Measurements from ENCODE around the gene PFKFB4.

Gene PFKFB4

DNA sequence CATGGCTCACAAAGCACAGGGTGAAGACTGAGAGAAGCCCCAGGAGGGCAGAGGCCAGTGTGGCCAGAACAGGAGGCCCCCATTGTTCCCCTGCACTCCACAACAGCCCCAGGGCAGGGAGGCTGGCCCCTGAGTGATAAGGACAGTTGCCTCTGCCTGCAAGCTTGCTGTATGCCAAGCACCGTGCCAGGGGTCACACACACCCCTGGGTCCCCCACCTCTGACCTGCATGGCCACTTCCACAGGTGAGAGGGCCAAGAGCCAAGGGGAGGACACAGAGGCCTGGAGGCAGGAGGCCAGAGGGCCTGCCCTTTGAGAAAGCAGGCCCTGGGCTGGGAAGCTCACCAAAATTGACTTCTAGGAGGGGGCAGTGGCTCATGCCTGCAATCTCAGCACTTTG, 86.3 kb downstream of the PFKFB4 start:
- no peak for DNase-seq (ENCODE audit: low read depth)
- TF ChIP-seq, protein P1, sequence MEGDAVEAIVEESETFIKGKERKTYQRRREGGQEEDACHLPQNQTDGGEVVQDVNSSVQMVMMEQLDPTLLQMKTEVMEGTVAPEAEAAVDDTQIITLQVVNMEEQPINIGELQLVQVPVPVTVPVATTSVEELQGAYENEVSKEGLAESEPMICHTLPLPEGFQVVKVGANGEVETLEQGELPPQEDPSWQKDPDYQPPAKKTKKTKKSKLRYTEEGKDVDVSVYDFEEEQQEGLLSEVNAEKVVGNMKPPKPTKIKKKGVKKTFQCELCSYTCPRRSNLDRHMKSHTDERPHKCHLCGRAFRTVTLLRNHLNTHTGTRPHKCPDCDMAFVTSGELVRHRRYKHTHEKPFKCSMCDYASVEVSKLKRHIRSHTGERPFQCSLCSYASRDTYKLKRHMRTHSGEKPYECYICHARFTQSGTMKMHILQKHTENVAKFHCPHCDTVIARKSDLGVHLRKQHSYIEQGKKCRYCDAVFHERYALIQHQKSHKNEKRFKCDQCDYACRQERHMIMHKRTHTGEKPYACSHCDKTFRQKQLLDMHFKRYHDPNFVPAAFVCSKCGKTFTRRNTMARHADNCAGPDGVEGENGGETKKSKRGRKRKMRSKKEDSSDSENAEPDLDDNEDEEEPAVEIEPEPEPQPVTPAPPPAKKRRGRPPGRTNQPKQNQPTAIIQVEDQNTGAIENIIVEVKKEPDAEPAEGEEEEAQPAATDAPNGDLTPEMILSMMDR (IDR thresholded peaks at IDR 0.05; ENCODE audit: insufficient read depth, low read depth, low read length, missing control alignments): no peak
- no peak overlapping the region for H3K4me3 ChIP-seq (ENCODE audit: low read length)

DNA sequence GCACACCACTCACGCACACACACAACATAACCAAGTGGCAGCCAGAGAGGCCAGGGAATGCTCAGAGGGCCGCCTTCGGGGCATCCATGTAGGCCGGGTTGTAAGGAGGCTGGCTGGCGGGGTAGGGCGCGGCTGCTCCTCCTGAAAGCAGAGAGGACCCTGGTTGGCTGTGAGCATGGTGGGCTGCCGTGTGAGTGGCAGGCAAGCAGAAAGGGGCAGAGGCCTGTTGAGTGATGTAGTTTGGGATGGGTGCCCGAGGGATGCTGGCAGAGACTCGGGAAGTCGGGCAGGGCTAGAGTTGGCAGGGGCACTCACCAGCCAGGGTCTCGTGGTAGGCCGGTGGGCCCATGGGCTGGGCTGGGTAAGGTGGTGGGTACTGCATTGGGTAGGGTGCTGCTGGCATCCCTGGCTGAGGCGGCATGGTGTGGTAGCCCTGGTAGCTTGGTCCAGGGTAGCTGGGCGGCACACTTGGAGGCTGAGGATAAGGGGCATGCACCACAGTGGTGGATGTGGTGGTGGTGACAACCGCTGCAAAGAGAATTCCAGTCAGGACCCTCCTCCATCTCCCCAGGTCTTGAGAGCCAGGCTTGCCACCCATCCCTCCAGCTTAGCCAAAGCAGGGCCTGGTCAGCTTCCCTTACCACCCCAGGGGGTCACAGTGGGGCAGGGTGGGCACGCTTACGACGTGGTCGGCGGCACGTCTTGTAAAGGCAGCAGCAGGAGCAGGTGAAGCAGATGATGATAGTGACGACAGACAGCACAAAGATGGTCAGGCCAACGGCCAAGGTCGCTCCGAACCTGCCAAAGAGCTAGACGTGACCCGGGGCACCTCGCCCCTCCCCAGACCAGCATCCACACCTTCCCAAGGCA, 87.3 kb downstream of the PFKFB4 start:
- DNase-seq (ENCODE audit: low read depth): no peak
- no peak overlapping the region for H3K4me3 ChIP-seq (ENCODE audit: low read length)
- TF ChIP-seq, protein P1 (IDR thresholded peaks at IDR 0.05; ENCODE audit: insufficient read depth, low read depth, low read length, missing control alignments): no peak

DNA sequence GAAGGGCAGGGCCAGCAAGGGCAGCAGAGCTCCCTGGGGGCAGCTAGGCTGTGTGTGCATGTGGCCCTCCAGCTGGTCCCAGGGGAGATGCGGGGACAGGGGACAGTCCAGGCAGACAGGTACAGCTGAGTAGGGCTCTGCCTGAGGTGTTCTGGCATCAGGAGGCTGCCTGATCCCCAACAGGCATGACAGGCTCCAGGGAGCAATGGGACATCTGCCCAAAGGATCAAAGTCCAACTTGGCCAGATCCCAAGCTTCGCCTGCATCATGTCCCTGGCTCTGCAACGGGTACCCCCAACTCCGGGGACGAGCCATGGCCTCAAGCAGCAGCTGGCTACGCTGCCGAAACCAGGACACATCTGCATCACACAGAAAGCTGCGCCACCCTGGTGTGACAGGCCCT, 88.3 kb downstream of the PFKFB4 start:
- DNase-seq (ENCODE audit: low read depth): no peak

More for the DNA sequence above, 88.3 kb downstream of the PFKFB4 start:
- TF ChIP-seq, protein P1 (IDR thresholded peaks at IDR 0.05; ENCODE audit: insufficient read depth, low read depth, low read length, missing control alignments): no peak
- H3K4me3 ChIP-seq (ENCODE audit: low read length): no peak overlapping the region

Data from epithelial cell of esophagus (primary cell).